Epithelial cell of proximal tubule (primary cell): Measurements from ENCODE around the gene PSMA5. TPM values are rescaled to one million over a fixed set of nuclear protein-coding genes. Genes with fewer than 3 reads are reported as not detected.

Source experiments
- DNase-seq: peaks from one replicate; pipeline ENCODE4 v3.0.0-alpha.2; 2011; ENCODE audit warnings: low read depth
- H3K4me3 ChIP-seq: 2 replicates; pipeline ENCODE4 v1.5.1; 2011; ENCODE audit warnings: low read depth, mild to moderate bottlenecking, low read length
- CTCF ChIP-seq: conservative IDR thresholded peaks from 2 replicates; pipeline ENCODE4 v1.5.1; 2012; ENCODE audit warnings: low read depth, mild to moderate bottlenecking, low read length
- total RNA-seq: library from RNA; depleted of rRNA; stranded (reverse); fragments of >200 nt; gene quantifications from 2 replicates; pipeline ENCODE4 v1.2.3, GENCODE V29; 2015

Gene PSMA5
- total RNA-seq, 1 donor from 2014 or later = 67.5 TPM

- TF ChIP-seq CTCF = no peak
- DNase-seq = no peak
- no peak overlapping the region for H3K4me3 ChIP-seq
Observed at GRCh38 chr1:109386054-109386717, 40.1 kb downstream of the PSMA5 start.

- no peak for DNase-seq
Observed at GRCh38 chr1:109385417-109385816, 40.8 kb downstream of the PSMA5 start.

GRCh38 chr1:109383854-109384253, 42.4 kb downstream of the PSMA5 start:
- DNase-seq = no peak
- TF ChIP-seq CTCF = no peak

More at GRCh38 chr1:109385417-109385816, 40.8 kb downstream of the PSMA5 start:
- no peak overlapping the region for H3K4me3 ChIP-seq
- no peak for TF ChIP-seq CTCF

GRCh38 chr1:109383087-109383779, 43.0 kb downstream of the PSMA5 start:
- H3K4me3 ChIP-seq = no peak overlapping the region
- no peak for DNase-seq
- no peak for TF ChIP-seq CTCF

More at GRCh38 chr1:109383854-109384253, 42.4 kb downstream of the PSMA5 start:
- no peak overlapping the region for H3K4me3 ChIP-seq

GRCh38 chr1:109381573-109381972, 44.7 kb downstream of the PSMA5 start:
- TF ChIP-seq CTCF = no peak
- no peak overlapping the region for H3K4me3 ChIP-seq
- DNase-seq = no peak

- H3K4me3 ChIP-seq = no peak overlapping the region
- no peak for TF ChIP-seq CTCF
- no peak for DNase-seq
Observed at GRCh38 chr1:109379907-109380306, 46.3 kb downstream of the PSMA5 start.
